ENCODE measurements around the gene SCN3B.

The SCN3B gene

GRCh38 chr11:123584186-123584585, 70.2 kb downstream of the SCN3B start:
- Histone ChIP-seq H3K9ac (ENCODE audit: low read depth, low read length) (no peak overlapping the region), H3K36me3 (ENCODE audit: insufficient read depth, low read length) (peaks cover 2% of the 10 kb centered on the region; the same call in 1 of the 2 replicates), H3K4me1 (ENCODE audit: insufficient read depth, low read length) (no peaks in the 10 kb centered on the region), H3K9me3 (ENCODE audit: control insufficient read depth, insufficient read depth, low read length) (no peaks in the 10 kb centered on the region)

GRCh38 chr11:123582992-123583504, 71.4 kb downstream of the SCN3B start:
- Histone ChIP-seq H3K36me3 (ENCODE audit: insufficient read depth, low read length) (peaks cover 2% of the 10 kb centered on the region; the same call in 1 of the 2 replicates), H3K9ac (ENCODE audit: low read depth, low read length) (no peak overlapping the region), H3K9me3 (ENCODE audit: control insufficient read depth, insufficient read depth, low read length) (no peaks in the 10 kb centered on the region), H3K4me1 (ENCODE audit: insufficient read depth, low read length) (no peaks in the 10 kb centered on the region)

GRCh38 chr11:123581651-123582399, 72.6 kb downstream of the SCN3B start:
- no peaks in the 10 kb centered on the region; the same call in 1 of the 2 replicates for H3K4me1 ChIP-seq (ENCODE audit: insufficient read depth, low read length)
- peaks cover 2% of the 10 kb centered on the region; the same call in 1 of the 2 replicates for H3K36me3 ChIP-seq (ENCODE audit: insufficient read depth, low read length)
- no peaks in the 10 kb centered on the region for H3K9me3 ChIP-seq (ENCODE audit: control insufficient read depth, insufficient read depth, low read length)
- H3K9ac ChIP-seq (ENCODE audit: low read depth, low read length), result no peak overlapping the region

- H3K4me1 ChIP-seq (ENCODE audit: insufficient read depth, low read length), result no peaks in the 10 kb centered on the region; the same call in none of the 2 replicates
- H3K9ac ChIP-seq (ENCODE audit: low read depth, low read length), result no peak overlapping the region
- H3K9me3 ChIP-seq (ENCODE audit: control insufficient read depth, insufficient read depth, low read length), result no peaks in the 10 kb centered on the region
- peaks cover 2% of the 10 kb centered on the region; the same call in 1 of the 2 replicates for H3K36me3 ChIP-seq (ENCODE audit: insufficient read depth, low read length)
Observed at GRCh38 chr11:123580557-123581275, 73.7 kb downstream of the SCN3B start.

- Histone ChIP-seq H3K9me3 (ENCODE audit: control insufficient read depth, insufficient read depth, low read length) (no peaks in the 10 kb centered on the region), H3K36me3 (ENCODE audit: insufficient read depth, low read length) (peaks cover 2% of the 10 kb centered on the region; the same call in 1 of the 2 replicates), H3K9ac (ENCODE audit: low read depth, low read length) (no peak overlapping the region), H3K4me1 (ENCODE audit: insufficient read depth, low read length) (no peaks in the 10 kb centered on the region; the same call in none of the 2 replicates)
Observed at GRCh38 chr11:123580137-123580536, 74.3 kb downstream of the SCN3B start.

- Histone ChIP-seq H3K9ac (ENCODE audit: low read depth, low read length) (no peak overlapping the region), H3K36me3 (ENCODE audit: insufficient read depth, low read length) (peaks cover 2% of the 10 kb centered on the region; the same call in 1 of the 2 replicates), H3K4me1 (ENCODE audit: insufficient read depth, low read length) (no peaks in the 10 kb centered on the region; the same call in none of the 2 replicates), H3K9me3 (ENCODE audit: control insufficient read depth, insufficient read depth, low read length) (no peaks in the 10 kb centered on the region)
Observed at GRCh38 chr11:123579482-123579812, 75.0 kb downstream of the SCN3B start.
